Caki2 (cell line): ENCODE results near the gene SH3RF3. TPM values are rescaled to one million over a fixed set of nuclear protein-coding genes. Genes with fewer than 3 reads are reported as not detected.
"Not testable (repeated sequence)": the region's sequence is repeated elsewhere in the genome, so short reads cannot be mapped to it uniquely, and the experiment has no call there.

Source experiments
- DNase-seq: peaks from one replicate; pipeline ENCODE4 v3.0.0-alpha.2; 2015; ENCODE audit warnings: low read depth
- in situ Hi-C: cut with HindIII; loops from 2 replicates; pipeline ENCODE4 v1.10.0; 2016; ENCODE audit warnings: low sequenced_read_pairs, low pct_unique_long_range_greater_than_20kb, mixed read lengths
- total RNA-seq: library from RNA; depleted of rRNA; stranded (reverse); fragments of >200 nt; shearing (Covaris generic); gene quantifications from 2 replicates; pipeline ENCODE4 v1.2.3, GENCODE V29; 2014; ENCODE audit warnings: low replicate concordance

Gene SH3RF3
- total RNA-seq, 1 experiment from 2014 or later = 0.20 TPM

GRCh38 chr2:109522063-109522374, 393.0 kb downstream of the SH3RF3 start:
- in situ Hi-C loops = no loop called here
- DNase-seq = no peak

- no peak for DNase-seq
- in situ Hi-C loops = no loop called here
These were observed 394.1 kb downstream of the SH3RF3 start for GRCh38 chr2:109523121-109523520.

- no peak for DNase-seq
- in situ Hi-C loops = no loop called here
These were observed 394.7 kb downstream of the SH3RF3 start for GRCh38 chr2:109523536-109524361.

- DNase-seq = no peak
- in situ Hi-C loops = no loop called here
These were observed 396.8 kb downstream of the SH3RF3 start for GRCh38 chr2:109525836-109526235.

- in situ Hi-C loops = no loop called here
- no peak for DNase-seq
These were observed 397.5 kb downstream of the SH3RF3 start for GRCh38 chr2:109526442-109526970.

- in situ Hi-C loops = no loop called here
- no peak for DNase-seq
These were observed 398.1 kb downstream of the SH3RF3 start for GRCh38 chr2:109527079-109527478.

GRCh38 chr2:109527846-109528705, 399.1 kb downstream of the SH3RF3 start:
- in situ Hi-C loops = no loop called here
- no peak for DNase-seq

GRCh38 chr2:109528811-109529501, 400.0 kb downstream of the SH3RF3 start:
- in situ Hi-C loops = no loop called here
- DNase-seq = no peak

- DNase-seq = no peak
- in situ Hi-C loops = no loop called here
These were observed 400.8 kb downstream of the SH3RF3 start for GRCh38 chr2:109529532-109530449.

GRCh38 chr2:109530712-109531111, 401.7 kb downstream of the SH3RF3 start:
- in situ Hi-C loops = no loop called here
- DNase-seq = no peak

- DNase-seq = no peak
- in situ Hi-C loops = no loop called here
These were observed 402.2 kb downstream of the SH3RF3 start for GRCh38 chr2:109531221-109531620.

GRCh38 chr2:109531896-109532727, 403.1 kb downstream of the SH3RF3 start:
- DNase-seq = no peak
- in situ Hi-C loops = no loop called here

GRCh38 chr2:109532728-109533076, 403.7 kb downstream of the SH3RF3 start:
- no peak for DNase-seq
- in situ Hi-C loops = no loop called here

- in situ Hi-C loops = no loop called here
- DNase-seq = no peak
These were observed 404.8 kb downstream of the SH3RF3 start for GRCh38 chr2:109533823-109534222.

GRCh38 chr2:109535217-109535946, 406.4 kb downstream of the SH3RF3 start:
- DNase-seq = no peak
- in situ Hi-C loops = no loop called here

GRCh38 chr2:109536556-109536955, 407.6 kb downstream of the SH3RF3 start:
- in situ Hi-C loops, DNase-seq: not testable (repeated sequence)
